ENCODE data around the gene APOE.

GRCh38 chr19:44871809-44872208, 33.8 kb upstream of the APOE start:
- TF ChIP-seq SIN3A (IDR thresholded peaks at IDR 0.05; ENCODE audit: borderline replicate concordance, insufficient read depth, low read length) (no peak), TAF1 (IDR thresholded peaks at IDR 0.05; ENCODE audit: borderline replicate concordance, insufficient read depth, low read length) (no peak), POLR2AphosphoS5 (IDR thresholded peaks at IDR 0.05; ENCODE audit: low read depth, low read length) (no peak), REST (IDR thresholded peaks at IDR 0.05; ENCODE audit: insufficient read depth in 1 of 2, low read depth in 2 of 2, low read length in 2 of 2) (no peak)

All from PFSK-1 (cell line).